GM12878 (cell line): ENCODE data around the gene C16orf90. TPM values are rescaled to one million over a fixed set of nuclear protein-coding genes. Genes with fewer than 3 reads are reported as not detected.
A peak's percentile ranks its signal among the peaks of the same experiment; 100 is the strongest.

Experiments used
- ATAC-seq: fragments of 200-7000 bp; cut with Tn5 transposase; 3 replicates; pipeline ENCODE4 v1.9.1; 2020; ENCODE audit warnings: mild to moderate bottlenecking, moderate library complexity
- BruUV-seq: library from RNA; stranded (reverse); fragments of 400-500 nt; replicated peaks from 2 replicates; lab custom pipeline; 2021; lab: Mats Ljungman, UMichigan
- CTCF ChIA-PET: fragments of 300-600 bp; sonication (Branson Sonifier 250); formaldehyde crosslinking; extraction: SDS; loops from one replicate; lab custom pipeline; 2021; ENCODE audit warnings: inconsistent platforms; lab: Yijun Ruan, JAX
- POLR2A ChIA-PET: fragments of 350-600 bp; formaldehyde crosslinking; extraction: SDS; loops from one replicate; lab custom pipeline; 2021; ENCODE audit warnings: inconsistent platforms; lab: Charles Lee
- RAD21 ChIA-PET: fragments of 300-600 bp; sonication (Branson Sonifier 250); formaldehyde crosslinking; loops from one replicate; lab custom pipeline; 2023; ENCODE audit warnings: antibody characterized with exemption; ENCODE audit not compliant: unreplicated experiment; lab: Charles Lee
- SMC1A ChIA-PET: fragments of 300-600 bp; sonication (Branson Sonifier 250); formaldehyde crosslinking; loops from one replicate; lab custom pipeline; 2023; ENCODE audit not compliant: unreplicated experiment, uncharacterized antibody; lab: Charles Lee
- DNase-seq: peaks from one replicate; pipeline ENCODE4 v3.0.0-alpha.2; 2011; ENCODE audit warnings: low read depth, low spot score
- FAIRE-seq: peaks from 3 replicates; lab custom pipeline; 2011; peaks lifted over from hg19 to GRCh38; lab: Jason Lieb, UNC
- H2AFZ ChIP-seq: 2 replicates; pipeline ENCODE4 v1.6.0; 2011; ENCODE audit warnings: low read depth, low read length, control low read depth; ENCODE audit not compliant: control insufficient read depth
- H3K27ac ChIP-seq: 2 replicates; pipeline ENCODE4 v1.5.1; 2011; ENCODE audit warnings: control low read depth; ENCODE audit not compliant: control insufficient read depth, insufficient read depth
- H3K27me3 ChIP-seq, 2 experiments: replicated peaks in 1 of 2; 2 replicates each; pipeline versions ENCODE4 v1.6.0 to v1.6.1; 2011; ENCODE audit warnings: low read length in 1 of 2; ENCODE audit not compliant: control insufficient read depth in 2 of 2, insufficient read depth in 2 of 2
- H3K36me3 ChIP-seq, 2 experiments: 2 replicates each; pipeline ENCODE4 v1.5.1; 2011; ENCODE audit warnings: low read length in 1 of 2; ENCODE audit not compliant: control insufficient read depth in 2 of 2, insufficient read depth in 2 of 2
- H3K4me1 ChIP-seq: 2 replicates; pipeline ENCODE4 v1.6.1; 2011; ENCODE audit warnings: mild to moderate bottlenecking, low read length, moderate library complexity, mixed read lengths; ENCODE audit not compliant: control insufficient read depth, insufficient read depth
- H3K4me2 ChIP-seq: 2 replicates; pipeline ENCODE4 v1.6.0; 2011; ENCODE audit warnings: control low read depth; ENCODE audit not compliant: control insufficient read depth, insufficient read depth
- H3K4me3 ChIP-seq: fragments of 200-600 bp; sonication (generic); 2 replicates; pipeline ENCODE4 v1.5.1; 2016
- H3K79me2 ChIP-seq: 2 replicates; pipeline ENCODE4 v1.6.0; 2011; ENCODE audit warnings: low read length; ENCODE audit not compliant: control insufficient read depth, insufficient read depth
- H3K9ac ChIP-seq: 2 replicates; pipeline ENCODE4 v1.8.0; 2011; ENCODE audit warnings: low read length, control low read depth, mixed read lengths; ENCODE audit not compliant: control insufficient read depth, insufficient read depth
- H3K9me3 ChIP-seq: replicated peaks from 3 replicates; pipeline ENCODE4 v1.5.1; 2011; ENCODE audit warnings: mild to moderate bottlenecking, low read length; ENCODE audit not compliant: control insufficient read depth, insufficient read depth
- H4K20me1 ChIP-seq: 2 replicates; pipeline ENCODE4 v1.6.0; 2011; ENCODE audit not compliant: control insufficient read depth, insufficient read depth
- BCL3 ChIP-seq: IDR thresholded peaks from 2 replicates; pipeline ENCODE4 v1.6.1; 2011; ENCODE audit warnings: borderline replicate concordance, low read depth, mild to moderate bottlenecking, moderate library complexity, low read length; ENCODE audit not compliant: insufficient read depth, poor library complexity, severe bottlenecking
- MAX ChIP-seq: IDR thresholded peaks from 2 replicates; pipeline ENCODE4 v1.6.1; 2012; ENCODE audit warnings: low read depth, low read length, improper control_type of control experiment
- MEF2B ChIP-seq: fragments of 450-650 bp; IDR thresholded peaks from 2 replicates; pipeline ENCODE4 v1.6.1; 2018; ENCODE audit warnings: mild to moderate bottlenecking, moderate library complexity; ENCODE audit not compliant: partially characterized antibody, poor library complexity, severe bottlenecking
- STAT3 ChIP-seq: IDR thresholded peaks from 2 replicates; pipeline ENCODE4 v1.6.1; 2011; ENCODE audit warnings: low read depth, low read length, improper control_type of control experiment
- WRNIP1 ChIP-seq: IDR thresholded peaks from 2 replicates; pipeline ENCODE4 v1.6.1; 2011; ENCODE audit warnings: low read depth, low read length, improper control_type of control experiment, borderline replicate concordance
- ZBTB33 ChIP-seq: fragments of 450-650 bp; IDR thresholded peaks from 2 replicates; pipeline ENCODE4 v1.6.1; 2017; ENCODE audit warnings: mild to moderate bottlenecking
- WGBS: methylation state at CpG from one replicate; pipeline ENCODE4 v1.1.6; 2016; ENCODE audit warnings: low lambda C conversion rate; ENCODE audit not compliant: insufficient replicate concordance, insufficient coverage; ENCODE audit errors: missing lambda C conversion rate; 5-methylcytosine and 5-hydroxymethylcytosine counted together
- in situ Hi-C: fragments of 300-500 bp; cut with MboI; formaldehyde crosslinking; loops from 9 replicates; pipeline ENCODE4 v1.14.3; 2018; ENCODE audit warnings: mixed read lengths
- intact Hi-C: fragments of 100-400 bp; cut with micrococcal nuclease; formaldehyde crosslinking; loops from one replicate; pipeline ENCODE4 v1.14.2; 2022; ENCODE audit not compliant: unreplicated experiment
- polyA plus RNA-seq, 11 experiments: library from polyadenylated mRNA; depleted of rRNA in 4 of 11; unstranded in 6 of 11; stranded (reverse) in 5 of 11; fragments of >200 nt; fragmentation: Nextera tagmentation in 4 of 11; fragmentation: Illumina TruSeq in 1 of 11; extraction: Ambion mirVana in 4 of 11; extraction: Trizol in 1 of 11; gene quantifications; 1 replicate in 1 of 11; 2 replicates in 10 of 11; pipeline versions ENCODE4 v1.2.1 to v1.2.3, GENCODE V29; 2011 to 2016; ENCODE audit warnings: inconsistent platforms in 2 of 11, missing spikeins in 2 of 11, low read depth in 1 of 11
- total RNA-seq, 4 experiments: library from RNA; depleted of rRNA in 3 of 4; stranded (reverse); fragments of >200 nt in 3 of 4; fragmentation: Illumina TruSeq in 1 of 4; extraction: Trizol in 1 of 4; gene quantifications; 2 replicates each; pipeline versions ENCODE4 v1.2.1 to v1.2.3, GENCODE V29; 2013 to 2021

The C16orf90 gene
- total and polyA plus RNA-seq, 10 of the 15 experiments (the other 5 are each of a cell fraction or from before 2014, with no cell fraction given), result not detected

- DNase-seq, result no peak
- Histone ChIP-seq H2AFZ (no peak overlapping the region), H3K79me2 (no peaks in the 10 kb centered on the region), H3K36me3 (peaks cover 5 to 43% of the 10 kb centered on the region in 2 experiments; a peak in 3 of 4 replicates), H3K4me1 (no peaks in the 10 kb centered on the region), H3K9ac (no peak overlapping the region), H3K4me3 (no peak overlapping the region), H4K20me1 (no peaks in the 10 kb centered on the region), H3K27ac (no peak overlapping the region), H3K9me3 (no peaks in the 10 kb centered on the region), H3K27me3 (no peaks in the 10 kb centered on the region), H3K4me2 (no peak overlapping the region)
- intact Hi-C loops (no loop called here), in situ Hi-C loops (no loop called here)
- WGBS, result 93% methylated on average over 15 of the region's 18 CpGs
- no TSS peak for BruUV-seq
- ChIA-PET SMC1A (no interaction called here), CTCF (no interaction called here), RAD21 (no interaction called here), POLR2A (no interaction called here)
- no peak for ATAC-seq
- TF ChIP-seq WRNIP1 (no peak), STAT3 (no peak)
- no peak for FAIRE-seq
These were observed 14.2 kb downstream of the C16orf90 start for GRCh38 chr16:3480901-3481695.

GRCh38 chr16:3479654-3480216 is 15.6 kb downstream of the C16orf90 start:
- FAIRE-seq, result no peak
- Histone ChIP-seq H3K9ac (no peak overlapping the region), H3K4me3 (no peak overlapping the region), H3K9me3 (no peaks in the 10 kb centered on the region), H3K27me3 (no peaks in the 10 kb centered on the region), H3K79me2 (peaks cover 2% of the 10 kb centered on the region; the same call in 1 of the 2 replicates), H2AFZ (no peak overlapping the region), H3K4me2 (no peak overlapping the region), H3K27ac (no peak overlapping the region), H4K20me1 (no peaks in the 10 kb centered on the region), H3K4me1 (no peaks in the 10 kb centered on the region), H3K36me3 (peaks cover 5 to 34% of the 10 kb centered on the region in 2 experiments; a peak in 3 of 4 replicates)
- TF ChIP-seq MAX (no peak), ZBTB33 (peak; percentile 63; the same call in 1 of the 2 replicates), MEF2B (no peak), BCL3 (no peak)
- POLR2A ChIA-PET, result no interaction called here
- no TSS peak for BruUV-seq
- intact Hi-C loops (no loop called here), in situ Hi-C loops (no loop called here)
- CTCF ChIA-PET, result no interaction called here
- WGBS, result 68% methylated on average over 12 of the region's 12 CpGs
- no peak for DNase-seq
- ATAC-seq, result no peak
- RAD21 ChIA-PET, result no interaction called here
- SMC1A ChIA-PET, result no interaction called here
